ENCODE results near the gene ISG15.

The ISG15 gene

DNA sequence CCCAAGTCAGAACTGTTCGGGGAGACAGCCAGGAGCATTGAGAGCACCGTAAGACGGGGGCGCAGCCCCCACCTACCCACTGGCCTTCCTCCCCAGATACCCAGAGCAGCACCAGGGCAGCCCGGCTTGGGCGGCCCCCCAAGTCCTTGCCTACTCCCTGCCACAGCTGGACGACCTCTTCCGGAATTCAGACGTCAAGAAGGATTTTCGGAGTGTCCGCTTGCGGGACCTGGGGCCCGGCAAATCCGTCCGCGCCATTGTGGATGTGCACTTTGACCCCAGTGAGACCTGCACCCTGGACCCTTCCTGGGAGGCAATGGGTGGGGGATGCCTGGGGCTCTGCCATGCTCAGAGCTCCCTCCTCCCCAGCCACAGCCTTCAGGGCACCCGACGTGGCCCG lies 34.1 kb downstream of the ISG15 start:
- ChIA-PET CTCF (interaction anchor here (1.3 to 2.0 kb wide), 3 partner anchors 11 to 63 kb away, joined by 3 to 5 read pairs (median 4); no protein-coding TSS in a partner anchor), POLR2A (no interaction called here)
- no peak overlapping the region for H3K4me3 ChIP-seq (ENCODE audit: low read depth, low read length)
- DNase-seq (ENCODE audit: low read depth, low spot score) = no peak
- TF ChIP-seq, protein P1, sequence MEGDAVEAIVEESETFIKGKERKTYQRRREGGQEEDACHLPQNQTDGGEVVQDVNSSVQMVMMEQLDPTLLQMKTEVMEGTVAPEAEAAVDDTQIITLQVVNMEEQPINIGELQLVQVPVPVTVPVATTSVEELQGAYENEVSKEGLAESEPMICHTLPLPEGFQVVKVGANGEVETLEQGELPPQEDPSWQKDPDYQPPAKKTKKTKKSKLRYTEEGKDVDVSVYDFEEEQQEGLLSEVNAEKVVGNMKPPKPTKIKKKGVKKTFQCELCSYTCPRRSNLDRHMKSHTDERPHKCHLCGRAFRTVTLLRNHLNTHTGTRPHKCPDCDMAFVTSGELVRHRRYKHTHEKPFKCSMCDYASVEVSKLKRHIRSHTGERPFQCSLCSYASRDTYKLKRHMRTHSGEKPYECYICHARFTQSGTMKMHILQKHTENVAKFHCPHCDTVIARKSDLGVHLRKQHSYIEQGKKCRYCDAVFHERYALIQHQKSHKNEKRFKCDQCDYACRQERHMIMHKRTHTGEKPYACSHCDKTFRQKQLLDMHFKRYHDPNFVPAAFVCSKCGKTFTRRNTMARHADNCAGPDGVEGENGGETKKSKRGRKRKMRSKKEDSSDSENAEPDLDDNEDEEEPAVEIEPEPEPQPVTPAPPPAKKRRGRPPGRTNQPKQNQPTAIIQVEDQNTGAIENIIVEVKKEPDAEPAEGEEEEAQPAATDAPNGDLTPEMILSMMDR (IDR thresholded peaks at IDR 0.05; ENCODE audit: insufficient read depth, low read length, missing control alignments) = no peak

DNA sequence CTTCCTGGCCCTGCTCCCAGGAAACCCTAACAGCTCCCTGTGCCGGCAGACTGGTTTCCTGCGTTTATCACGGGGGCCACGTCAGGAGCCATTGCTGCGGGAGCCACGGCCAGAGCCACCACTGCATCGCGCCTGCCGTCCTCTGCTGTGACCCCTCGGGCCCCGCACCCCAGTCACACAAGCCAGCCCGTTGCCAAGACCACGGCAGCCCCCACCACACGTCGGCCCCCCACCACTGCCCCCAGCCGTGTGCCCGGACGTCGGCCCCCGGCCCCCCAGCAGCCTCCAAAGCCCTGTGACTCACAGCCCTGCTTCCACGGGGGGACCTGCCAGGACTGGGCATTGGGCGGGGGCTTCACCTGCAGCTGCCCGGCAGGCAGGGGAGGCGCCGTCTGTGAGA lies 34.7 kb downstream of the ISG15 start:
- no peak for DNase-seq (ENCODE audit: low read depth, low spot score)
- POLR2A ChIA-PET = no interaction called here
- CTCF ChIA-PET = interaction anchor here (1.3 to 2.0 kb wide), 3 partner anchors 11 to 64 kb away, joined by 3 to 5 read pairs (median 4); no protein-coding TSS in a partner anchor
- H3K4me3 ChIP-seq (ENCODE audit: low read depth, low read length) = no peak overlapping the region
- TF ChIP-seq, protein P1 (IDR thresholded peaks at IDR 0.05; ENCODE audit: insufficient read depth, low read length, missing control alignments) = no peak

DNA sequence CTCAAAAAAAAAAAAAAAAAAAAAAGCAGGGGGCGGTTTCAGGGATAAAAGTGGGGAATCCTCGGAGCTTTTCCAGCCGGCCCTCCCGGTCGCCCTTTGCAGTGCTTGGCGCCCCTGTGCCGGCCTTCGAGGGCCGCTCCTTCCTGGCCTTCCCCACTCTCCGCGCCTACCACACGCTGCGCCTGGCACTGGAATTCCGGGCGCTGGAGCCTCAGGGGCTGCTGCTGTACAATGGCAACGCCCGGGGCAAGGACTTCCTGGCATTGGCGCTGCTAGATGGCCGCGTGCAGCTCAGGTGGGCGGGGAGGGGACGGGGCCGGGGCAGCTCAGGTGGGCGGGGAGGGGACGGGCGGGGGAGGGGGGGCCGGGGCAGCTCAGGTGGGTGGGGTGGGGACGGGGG lies 35.5 kb downstream of the ISG15 start:
- no peak for DNase-seq (ENCODE audit: low read depth, low spot score)
- CTCF ChIA-PET = interaction anchor here (0.9 to 2.0 kb wide), 2 partner anchors 14 to 15 kb away, joined by 4 to 5 read pairs; no protein-coding TSS in a partner anchor
- POLR2A ChIA-PET = no interaction called here
- TF ChIP-seq, protein P1 (IDR thresholded peaks at IDR 0.05; ENCODE audit: insufficient read depth, low read length, missing control alignments) = no peak
- no peak overlapping the region for H3K4me3 ChIP-seq (ENCODE audit: low read depth, low read length)

DNA sequence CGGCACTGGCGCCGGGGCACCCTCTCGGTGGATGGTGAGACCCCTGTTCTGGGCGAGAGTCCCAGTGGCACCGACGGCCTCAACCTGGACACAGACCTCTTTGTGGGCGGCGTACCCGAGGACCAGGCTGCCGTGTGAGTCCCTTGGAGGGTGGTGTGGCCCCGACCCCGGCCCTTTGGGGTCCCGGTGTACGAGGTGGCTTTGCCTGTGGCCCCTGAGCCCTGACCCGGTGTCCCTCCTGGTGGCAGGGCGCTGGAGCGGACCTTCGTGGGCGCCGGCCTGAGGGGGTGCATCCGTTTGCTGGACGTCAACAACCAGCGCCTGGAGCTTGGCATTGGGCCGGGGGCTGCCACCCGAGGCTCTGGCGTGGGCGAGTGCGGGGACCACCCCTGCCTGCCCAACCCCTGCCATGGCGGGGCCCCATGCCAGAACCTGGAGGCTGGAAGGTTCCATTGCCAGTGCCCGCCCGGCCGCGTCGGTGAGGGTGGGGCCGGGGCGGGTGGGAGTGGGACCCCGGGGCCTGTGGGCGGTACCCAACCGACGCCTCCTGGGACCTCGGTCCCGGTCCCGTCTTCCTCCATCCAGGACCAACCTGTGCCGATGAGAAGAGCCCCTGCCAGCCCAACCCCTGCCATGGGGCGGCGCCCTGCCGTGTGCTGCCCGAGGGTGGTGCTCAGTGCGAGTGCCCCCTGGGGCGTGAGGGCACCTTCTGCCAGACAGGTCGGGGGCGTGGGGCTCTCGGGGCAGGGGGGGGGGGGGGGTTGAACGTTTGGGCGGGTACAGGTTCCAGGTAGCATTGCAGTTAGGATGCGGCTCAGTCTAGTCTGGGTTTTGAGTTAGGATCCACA lies 36.2 kb downstream of the ISG15 start:
- POLR2A ChIA-PET = no interaction called here
- CTCF ChIA-PET = interaction anchor here (0.9 kb wide), 1 partner anchor 14 kb away, joined by 4 read pairs; no protein-coding TSS in a partner anchor

DNA sequence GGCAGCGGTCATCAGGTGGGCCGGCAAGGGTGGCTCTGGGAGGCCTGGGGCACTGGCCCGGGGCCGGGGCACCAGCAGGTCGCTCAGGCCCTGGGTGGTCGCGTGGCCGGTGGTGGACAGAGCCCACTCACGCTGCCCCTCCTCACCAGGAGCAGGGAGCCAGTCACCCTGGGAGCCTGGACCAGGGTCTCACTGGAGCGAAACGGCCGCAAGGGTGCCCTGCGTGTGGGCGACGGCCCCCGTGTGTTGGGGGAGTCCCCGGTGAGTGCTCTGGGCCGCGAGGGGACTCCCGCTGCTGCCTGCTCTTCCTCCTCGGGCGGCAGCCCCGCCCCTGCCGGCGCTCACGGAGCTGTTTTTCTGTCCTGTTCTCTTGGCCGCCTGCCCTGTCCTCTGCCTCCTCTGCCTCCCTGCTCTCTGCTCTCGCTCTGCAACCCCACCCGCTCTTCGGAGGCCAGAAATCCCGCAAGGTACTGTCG lies 37.3 kb downstream of the ISG15 start:
- no peak for DNase-seq (ENCODE audit: low read depth, low spot score)
- CTCF ChIA-PET = no interaction called here
- no peak overlapping the region for H3K4me3 ChIP-seq (ENCODE audit: low read depth, low read length)
- POLR2A ChIA-PET = no interaction called here
- TF ChIP-seq, protein P1 (IDR thresholded peaks at IDR 0.05; ENCODE audit: insufficient read depth, low read length, missing control alignments) = no peak

More for the DNA sequence above, 36.2 kb downstream of the ISG15 start:
- TF ChIP-seq, protein P1 (IDR thresholded peaks at IDR 0.05; ENCODE audit: insufficient read depth, low read length, missing control alignments) = no peak
- no peak for DNase-seq (ENCODE audit: low read depth, low spot score)
- H3K4me3 ChIP-seq (ENCODE audit: low read depth, low read length) = no peak overlapping the region

DNA sequence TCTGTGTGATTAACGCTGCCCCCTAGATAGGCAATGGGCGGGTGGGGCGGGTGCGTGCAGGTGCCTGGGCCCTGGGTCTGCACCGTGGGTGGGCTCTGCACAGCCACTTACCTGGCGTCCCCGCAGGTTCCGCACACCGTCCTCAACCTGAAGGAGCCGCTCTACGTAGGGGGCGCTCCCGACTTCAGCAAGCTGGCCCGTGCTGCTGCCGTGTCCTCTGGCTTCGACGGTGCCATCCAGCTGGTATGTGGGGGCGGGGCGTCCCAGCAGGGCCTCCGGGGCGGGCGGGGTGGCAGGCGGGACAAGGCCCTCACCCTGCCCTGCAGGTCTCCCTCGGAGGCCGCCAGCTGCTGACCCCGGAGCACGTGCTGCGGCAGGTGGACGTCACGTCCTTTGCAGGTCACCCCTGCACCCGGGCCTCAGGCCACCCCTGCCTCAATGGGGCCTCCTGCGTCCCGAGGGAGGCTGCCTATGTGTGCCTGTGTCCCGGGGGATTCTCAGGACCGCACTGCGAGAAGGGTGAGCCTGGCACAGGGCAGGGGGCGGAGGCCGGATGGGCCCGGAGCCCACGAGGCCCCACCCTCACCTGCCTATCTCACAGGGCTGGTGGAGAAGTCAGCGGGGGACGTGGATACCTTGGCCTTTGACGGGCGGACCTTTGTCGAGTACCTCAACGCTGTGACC lies 38.0 kb downstream of the ISG15 start:
- TF ChIP-seq, protein P1 (IDR thresholded peaks at IDR 0.05; ENCODE audit: insufficient read depth, low read length, missing control alignments) = no peak
- CTCF ChIA-PET = no interaction called here

More for the DNA sequence above, 38.0 kb downstream of the ISG15 start:
- no peak overlapping the region for H3K4me3 ChIP-seq (ENCODE audit: low read depth, low read length)
- DNase-seq (ENCODE audit: low read depth, low spot score) = no peak
- POLR2A ChIA-PET = no interaction called here

Data from AG04449 (cell line).